Suppressor macrophage (primary cell): ENCODE results near the gene N4BP2L2.
A peak's percentile ranks its signal among the peaks of the same experiment; 100 is the strongest.

ENCODE experiments used
- DNase-seq, 4 experiments: peaks; one replicate each; pipeline ENCODE4 v3.0.0-alpha.2; 2020 to 2022

The N4BP2L2 gene

GRCh38 chr13:32456591-32456990, 82.0 kb downstream of the N4BP2L2 start:
- no peak for DNase-seq

GRCh38 chr13:32455594-32455903, 83.0 kb downstream of the N4BP2L2 start:
- DNase-seq: no peak

- DNase-seq: no peak
Measured at GRCh38 chr13:32454886-32455593, 83.6 kb downstream of the N4BP2L2 start.

- no peak for DNase-seq
Measured at GRCh38 chr13:32453981-32454380, 84.6 kb downstream of the N4BP2L2 start.

DNA sequence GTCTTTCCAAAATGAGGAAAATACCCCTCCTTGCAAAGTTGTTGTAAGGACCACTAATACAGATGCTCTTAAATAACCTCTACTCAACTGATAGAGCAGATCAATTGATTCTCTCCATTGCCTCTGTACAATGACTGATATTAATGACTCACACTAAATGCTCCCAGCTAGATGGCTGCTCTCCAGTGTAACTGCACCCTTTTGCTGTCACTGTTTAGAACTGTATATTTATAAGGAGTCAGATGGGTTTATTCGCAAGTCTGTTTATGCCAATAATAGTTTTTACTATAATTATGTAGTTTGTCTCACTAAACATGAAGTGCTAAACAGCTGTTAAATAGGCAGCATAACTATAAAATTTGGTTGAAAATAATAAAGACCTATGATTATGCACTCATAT, 89.6 kb downstream of the N4BP2L2 start:
- no peak for DNase-seq

- DNase-seq: no peak
Measured at GRCh38 chr13:32447894-32448623, 90.5 kb downstream of the N4BP2L2 start.

DNA sequence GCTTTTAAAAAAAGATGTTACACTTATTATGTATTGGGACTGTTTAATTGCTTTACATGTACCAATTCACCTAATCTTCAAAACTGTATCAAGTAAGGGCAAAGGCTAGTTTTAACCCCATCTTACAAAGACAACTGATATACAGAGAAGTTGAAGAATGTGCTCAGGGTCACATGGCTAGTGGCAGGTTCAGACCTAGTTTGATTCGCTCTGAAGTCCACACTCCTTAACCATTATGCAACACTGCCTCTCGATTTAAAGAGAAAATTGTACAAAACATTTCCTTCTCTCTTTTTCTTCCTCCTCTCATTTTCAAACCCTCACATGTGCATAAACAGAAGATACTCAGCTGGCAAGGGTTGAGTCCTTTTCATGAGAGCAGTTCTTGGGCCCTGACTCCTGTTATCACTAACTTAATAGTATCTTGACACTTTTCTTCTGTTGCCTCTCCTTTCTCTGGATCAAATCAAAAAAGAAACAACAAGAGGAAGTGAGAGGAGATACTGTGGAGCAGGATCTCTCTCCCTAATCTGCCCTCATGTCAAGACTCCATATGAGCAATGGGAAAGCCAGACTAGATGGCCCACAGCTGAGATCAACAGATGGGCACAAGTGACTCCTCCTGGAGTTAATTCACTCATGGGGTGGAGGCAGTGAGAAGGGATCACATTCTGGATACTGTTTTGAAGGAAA, 91.7 kb downstream of the N4BP2L2 start:
- peak in 3 of 4 experiments; percentile 9 to 46 (median 31) for DNase-seq

DNA sequence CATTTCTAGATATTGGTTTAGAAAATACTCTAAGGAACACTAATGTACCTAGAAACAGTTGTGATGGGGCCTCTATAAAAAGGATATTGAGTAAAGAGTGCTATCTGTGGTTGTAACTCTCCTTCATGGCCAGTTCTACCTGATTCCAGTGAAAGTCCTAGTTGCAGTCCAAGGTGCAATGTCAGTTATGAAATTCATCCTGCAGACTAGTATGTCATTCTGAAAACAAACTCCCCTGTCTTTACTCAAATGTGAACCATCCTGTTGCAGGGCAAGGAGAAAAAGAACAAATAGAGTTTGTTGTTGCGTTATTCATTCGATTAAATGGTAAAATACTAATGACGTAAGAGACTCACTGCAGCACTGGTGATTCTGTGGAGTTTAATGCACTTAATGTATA, 92.4 kb downstream of the N4BP2L2 start:
- no peak for DNase-seq

- no peak for DNase-seq
Measured at GRCh38 chr13:32445461-32445860, 93.1 kb downstream of the N4BP2L2 start.

- peak; percentile 39 to 68 (median 59) for DNase-seq
Measured at GRCh38 chr13:32443111-32443510, 95.5 kb downstream of the N4BP2L2 start.

DNA sequence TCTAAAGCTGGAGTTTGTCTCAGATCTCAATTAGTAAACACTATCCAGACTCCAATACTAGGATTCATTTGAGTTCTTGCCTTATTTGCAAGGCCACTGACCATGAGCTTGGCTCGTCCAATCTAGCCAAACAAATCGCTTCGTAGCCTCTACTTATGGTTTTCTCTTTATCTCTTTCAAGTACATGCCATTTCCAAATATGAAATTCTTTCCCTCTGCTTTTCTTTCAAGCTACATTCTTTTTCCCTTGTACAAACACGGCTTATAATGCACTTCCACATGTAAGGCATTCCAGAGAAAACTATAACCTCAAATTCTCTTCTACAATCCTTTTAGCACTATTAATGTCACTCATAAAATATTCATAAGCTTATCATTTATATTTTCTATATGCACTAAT, 99.7 kb downstream of the N4BP2L2 start:
- DNase-seq: no peak

DNA sequence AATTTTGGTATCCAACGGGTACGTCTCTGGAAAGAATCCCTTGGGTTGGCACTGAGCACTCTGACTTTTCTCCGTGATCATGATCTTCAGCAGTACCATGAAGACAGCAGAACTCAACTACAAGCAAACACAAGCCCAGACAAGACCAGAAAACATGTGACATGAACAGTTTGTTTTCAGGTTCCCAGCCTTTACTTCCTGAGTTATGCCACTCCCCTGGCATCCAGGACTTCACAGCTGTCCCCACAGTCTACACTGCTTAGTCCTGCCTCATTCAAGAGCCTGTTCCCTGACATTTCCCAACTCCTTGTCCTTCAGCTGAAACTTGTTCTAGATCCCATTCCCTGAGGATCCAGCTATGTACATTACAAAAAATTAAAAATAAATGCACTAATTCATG, 105.7 kb downstream of the N4BP2L2 start:
- no peak for DNase-seq

DNA sequence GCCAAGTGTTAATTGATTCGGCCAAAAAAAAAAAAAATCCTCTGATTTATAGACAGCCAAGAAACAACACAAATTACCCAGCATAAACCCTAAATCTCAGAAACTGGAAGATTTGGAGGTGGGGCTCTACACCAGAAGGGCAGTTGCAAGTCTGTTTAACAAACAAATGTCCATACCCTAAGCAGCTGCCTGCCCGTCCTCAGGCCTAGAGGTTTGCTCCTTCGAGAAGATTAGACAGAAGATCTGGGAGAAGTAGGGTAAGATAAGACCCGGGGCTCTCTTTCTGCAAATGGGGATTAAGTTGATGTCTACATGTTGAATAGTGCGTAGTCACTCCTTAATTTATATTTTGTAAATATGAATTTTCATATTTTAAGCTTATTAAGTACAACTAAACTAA, 107.2 kb downstream of the N4BP2L2 start:
- no peak for DNase-seq

GRCh38 chr13:32430018-32430747, 108.4 kb downstream of the N4BP2L2 start:
- no peak for DNase-seq

DNA sequence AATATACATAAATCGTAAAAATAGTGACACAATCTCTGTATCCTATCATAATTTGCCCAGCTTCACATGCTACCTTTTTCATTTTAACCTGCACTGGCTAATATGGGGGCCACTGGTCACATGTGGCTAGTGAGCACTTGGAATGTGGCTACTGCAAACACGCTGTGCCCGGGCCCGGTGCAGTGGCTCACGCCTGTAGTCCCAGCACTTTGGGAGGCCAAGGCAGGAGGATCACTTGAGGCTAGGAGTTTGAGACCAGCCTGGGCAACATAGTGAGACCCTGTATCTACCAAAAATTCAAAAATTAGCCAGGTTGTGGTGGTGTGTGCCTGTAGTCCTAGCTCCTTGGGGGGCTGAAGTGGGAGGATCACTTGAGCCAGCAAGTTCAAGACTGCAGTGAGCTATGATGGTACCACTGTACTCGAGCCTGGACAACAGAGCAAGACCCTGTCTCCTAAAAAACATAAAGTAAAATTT, 109.1 kb downstream of the N4BP2L2 start:
- no peak for DNase-seq

GRCh38 chr13:32428581-32429432, 109.8 kb downstream of the N4BP2L2 start:
- peak; percentile 73 to 87 (median 80) for DNase-seq

DNA sequence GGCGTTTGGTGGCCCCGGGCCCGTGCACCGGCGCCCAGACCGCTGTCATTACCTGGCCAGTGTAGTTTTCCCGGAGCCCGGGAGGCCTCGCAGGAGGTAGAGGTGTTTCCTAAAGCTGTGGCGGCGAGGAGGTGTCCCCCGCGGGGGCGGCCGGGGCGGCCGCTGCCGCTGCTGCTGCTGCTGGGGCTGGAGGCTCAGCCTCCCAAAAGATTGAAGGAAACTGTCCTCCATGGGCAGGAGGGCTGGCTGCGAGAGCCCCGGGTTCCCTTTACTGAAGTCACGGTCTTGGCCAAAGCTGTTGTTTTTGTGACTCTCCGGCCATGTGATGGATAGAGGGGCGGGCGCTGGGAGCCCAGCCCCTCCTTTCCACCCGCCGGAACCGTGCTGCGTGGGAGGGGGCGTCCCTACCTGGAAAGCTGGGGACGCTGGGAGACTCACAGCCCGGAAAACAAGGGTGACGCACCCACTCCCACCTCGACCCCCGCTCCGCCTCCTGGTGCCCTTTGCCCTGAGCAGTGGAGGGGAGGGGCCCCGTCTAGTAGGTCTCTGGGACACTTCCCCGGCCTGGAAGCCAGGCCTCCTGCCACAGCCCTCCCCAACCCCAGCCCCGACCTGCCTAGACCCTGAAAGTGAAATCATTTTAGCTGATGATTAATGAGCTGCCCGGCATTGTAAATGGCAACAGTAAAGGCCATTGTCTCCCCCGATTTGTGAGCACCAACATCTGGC, 110.6 kb downstream of the N4BP2L2 start, which contains the start of gene N4BP2L1:
N4BP2L1 (minus strand) TSS at position 279 of the 729 bp plus-strand sequence; CDS start at position 231, 48 bp downstream.
- peak; percentile 83 to 93 (median 92) for DNase-seq

DNA sequence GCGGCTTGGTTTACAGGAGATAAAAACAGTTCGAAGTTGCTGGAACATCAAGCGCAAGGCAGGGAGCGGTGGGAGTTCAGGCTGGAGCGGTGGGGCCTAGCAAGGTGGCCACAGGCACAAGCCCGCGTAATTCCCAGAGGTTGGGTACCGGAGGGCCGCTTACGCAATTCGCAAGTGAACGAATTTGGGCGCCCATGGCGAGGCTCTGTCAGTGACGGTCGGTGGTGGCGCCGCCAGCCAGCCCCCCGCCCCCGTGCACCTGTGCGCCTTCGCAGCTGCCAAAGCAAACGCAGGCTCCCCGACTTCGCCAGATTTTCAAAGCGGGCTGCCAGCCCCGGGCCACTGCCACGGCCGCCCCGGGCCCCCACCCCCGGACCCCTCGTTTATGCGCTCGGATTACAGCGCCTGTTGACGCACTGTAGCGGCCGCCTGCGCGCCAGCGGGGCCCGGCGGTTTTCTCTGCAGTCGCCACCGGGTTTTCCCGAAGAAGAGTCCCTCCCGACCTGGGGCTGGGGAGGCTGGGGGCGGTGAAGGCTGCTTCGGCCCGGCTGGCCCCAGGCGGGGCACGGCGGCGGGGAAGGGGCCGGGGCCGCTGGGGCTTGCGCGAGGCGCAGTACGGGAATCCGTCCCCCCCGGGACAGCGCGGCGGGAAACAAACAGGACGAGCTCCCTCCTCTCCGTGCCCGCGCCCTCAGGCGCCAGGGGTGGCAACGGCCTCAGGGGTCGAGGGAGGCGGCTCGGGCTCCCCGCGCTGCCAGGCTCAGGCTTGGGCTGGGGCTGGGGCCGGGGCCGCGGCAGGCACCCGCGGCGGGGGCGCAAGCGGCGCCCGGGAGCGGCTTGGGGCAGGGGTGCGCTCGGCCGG, 111.4 kb downstream of the N4BP2L2 start:
- DNase-seq: peak; percentile 24 to 62 (median 42)

GRCh38 chr13:32426191-32426989, 112.2 kb downstream of the N4BP2L2 start:
- DNase-seq: peak; percentile 52 to 80 (median 67)
